Measurements from ENCODE around the gene MAP6.

MAP6 gene

GRCh38 chr11:75538150-75538942 is 130.5 kb downstream of the MAP6 start:
- no peaks in the 10 kb centered on the region for H3K9me3 ChIP-seq (ENCODE audit: control extremely low read depth in 1 of 5, control insufficient read depth in 4 of 5, insufficient read depth in 2 of 5, low read depth in 1 of 5, low read length in 4 of 5)
- H3K4me1 ChIP-seq (ENCODE audit: control extremely low read depth in 1 of 4, control insufficient read depth in 4 of 4, insufficient read depth in 4 of 4, low read length in 3 of 4): peaks cover 7 to 29% (median 23%) of the 10 kb centered on the region in 4 experiments
- 78% methylated on average over 11 of the region's 11 CpGs for WGBS (ENCODE audit: insufficient coverage)
- no peak for DNase-seq
- ChIA-PET POLR2A (no interaction called here), CTCF (interaction anchor here (13.0 kb wide), 1 partner anchor 96 kb away, joined by 229 read pairs; no protein-coding TSS in a partner anchor)
- no peak overlapping the region for H3K27ac ChIP-seq (ENCODE audit: insufficient read depth in 1 of 2, low read depth in 1 of 2, low read length in 2 of 2, poor library complexity in 1 of 2, severe bottlenecking in 2 of 2)
- no peak overlapping the region for H3K4me3 ChIP-seq (ENCODE audit: control insufficient read depth in 1 of 7, extremely low read depth in 1 of 7, insufficient read depth in 4 of 7, low read depth in 2 of 7, low read length in 6 of 7)
- H3K27me3 ChIP-seq (replicated peaks in 2 of 5; ENCODE audit: control insufficient read depth in 4 of 5, insufficient read depth in 5 of 5, low read length in 4 of 5): no peaks in the 10 kb centered on the region
- H3K36me3 ChIP-seq (ENCODE audit: control insufficient read depth in 4 of 4, insufficient read depth in 4 of 4, low read length in 3 of 4): no peaks in the 10 kb centered on the region

GRCh38 chr11:75537740-75538139 is 131.1 kb downstream of the MAP6 start:
- DNase-seq: no peak
- ChIA-PET CTCF (interaction anchor here (1.1 to 13.0 kb wide), 2 partner anchors 95 to 103 kb away, joined by 3 to 229 read pairs; no protein-coding TSS in a partner anchor), POLR2A (no interaction called here)
- Histone ChIP-seq H3K4me1 (ENCODE audit: control extremely low read depth in 1 of 4, control insufficient read depth in 4 of 4, insufficient read depth in 4 of 4, low read length in 3 of 4) (peaks cover 7 to 29% (median 23%) of the 10 kb centered on the region in 4 experiments), H3K4me3 (ENCODE audit: control insufficient read depth in 1 of 7, extremely low read depth in 1 of 7, insufficient read depth in 4 of 7, low read depth in 2 of 7, low read length in 6 of 7) (no peak overlapping the region), H3K27ac (ENCODE audit: insufficient read depth in 1 of 2, low read depth in 1 of 2, low read length in 2 of 2, poor library complexity in 1 of 2, severe bottlenecking in 2 of 2) (no peak overlapping the region), H3K36me3 (ENCODE audit: control insufficient read depth in 4 of 4, insufficient read depth in 4 of 4, low read length in 3 of 4) (no peaks in the 10 kb centered on the region), H3K9me3 (ENCODE audit: control extremely low read depth in 1 of 5, control insufficient read depth in 4 of 5, insufficient read depth in 2 of 5, low read depth in 1 of 5, low read length in 4 of 5) (no peaks in the 10 kb centered on the region), H3K27me3 (replicated peaks in 2 of 5; ENCODE audit: control insufficient read depth in 4 of 5, insufficient read depth in 5 of 5, low read length in 4 of 5) (no peaks in the 10 kb centered on the region)
- WGBS (ENCODE audit: insufficient coverage): 89% methylated on average over 5 of the region's 5 CpGs

Data from common myeloid progenitor, CD34-positive (primary cell).